ENCODE measurements around the gene ENKD1.
"Not testable (repeated sequence)": the region's sequence is repeated elsewhere in the genome, so short reads cannot be mapped to it uniquely, and the experiment has no call there.

ENKD1 gene

DNA sequence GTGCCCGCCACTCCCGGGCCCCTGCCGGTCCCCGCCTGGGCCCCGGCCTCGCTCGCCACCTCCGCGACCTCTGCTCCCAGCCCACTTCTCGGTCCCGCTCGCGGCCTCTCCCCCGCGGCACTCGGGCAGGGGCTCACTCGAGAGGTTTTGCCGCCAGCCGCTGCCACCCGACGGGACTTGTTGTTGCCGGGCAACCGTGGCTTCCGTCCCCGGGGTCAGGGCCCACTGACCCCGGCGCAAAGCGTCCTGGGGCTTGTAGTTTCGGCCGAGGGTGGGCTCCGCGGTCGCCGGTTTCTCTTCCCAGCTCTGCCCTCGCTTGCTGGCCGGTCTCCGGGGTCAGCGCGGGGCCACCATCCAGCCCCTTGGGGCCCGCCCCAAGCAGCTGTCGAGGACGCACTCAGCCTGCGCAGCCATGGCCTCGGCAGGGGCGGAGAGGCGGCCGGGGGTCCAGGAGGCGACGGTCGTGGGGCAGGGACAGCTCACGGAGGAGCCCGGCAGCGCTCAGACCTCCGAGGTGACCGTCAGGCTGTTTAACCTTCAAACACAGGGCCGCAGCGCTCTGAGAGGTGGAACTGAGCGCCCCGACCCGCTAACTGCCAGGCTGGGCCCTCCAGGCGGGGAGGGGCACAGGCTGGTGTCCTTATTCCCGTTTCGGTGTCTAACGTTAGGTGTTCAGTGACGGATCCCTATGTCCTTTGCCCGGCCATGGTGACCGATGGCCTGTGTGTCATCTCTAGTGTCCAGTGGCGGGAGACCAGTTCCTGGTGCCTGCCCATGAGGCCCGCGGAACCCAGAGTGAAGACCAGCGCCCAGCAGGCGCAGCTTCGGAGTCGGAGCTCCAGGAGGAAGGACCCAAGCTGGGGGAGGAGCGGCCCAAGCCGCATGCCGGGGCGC lies at the start of gene ENKD1, which contains the start of gene C16orf86:
TSS of gene ENKD1 (minus strand) at position 192 of the 894 bp plus-strand sequence. CDS start 308 bp downstream, outside the sequence.
TSS of gene C16orf86 (plus strand) at position 256 of the 894 bp plus-strand sequence. CDS start at position 413, 157 bp downstream.
- DNase-seq (ENCODE audit: low spot score) = peak; percentile 86

GRCh38 chr16:67716097-67716496 lies 49.5 kb upstream of the ENKD1 start:
- no peak for DNase-seq (ENCODE audit: low spot score)

GRCh38 chr16:67714522-67714921 lies 48.0 kb upstream of the ENKD1 start:
- no peak for DNase-seq (ENCODE audit: low spot score)

DNA sequence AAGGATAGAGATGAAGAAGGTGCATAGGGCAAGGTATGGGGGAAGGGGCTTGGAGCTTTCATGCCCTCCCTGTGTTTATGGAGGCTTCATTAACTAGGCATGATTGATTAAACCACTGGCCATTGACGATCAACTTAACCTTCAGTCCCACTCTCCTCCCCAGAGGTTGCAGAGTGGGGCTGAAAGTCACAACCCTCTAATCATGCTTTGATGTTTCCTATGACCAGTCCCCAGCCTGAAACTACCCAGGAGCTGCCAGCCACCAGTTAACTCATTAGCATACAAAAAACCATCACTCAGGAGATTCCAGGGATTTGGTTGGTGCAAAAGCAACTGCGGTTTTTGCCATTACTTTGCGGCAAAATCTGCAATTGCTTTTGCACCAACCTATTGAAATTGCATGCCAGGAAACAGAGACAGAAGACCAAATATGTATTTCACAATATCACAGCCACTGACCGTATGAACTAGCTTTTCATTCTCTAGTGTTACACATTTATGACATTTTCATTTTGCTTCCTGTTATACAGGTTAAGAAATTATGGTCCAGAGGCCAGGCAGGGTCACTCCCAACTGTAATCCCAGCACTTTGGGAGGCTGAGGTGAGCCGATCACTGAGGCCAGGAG lies 47.2 kb upstream of the ENKD1 start:
- no peak for DNase-seq (ENCODE audit: low spot score)

GRCh38 chr16:67710607-67711006 lies 44.1 kb upstream of the ENKD1 start:
- DNase-seq (ENCODE audit: low spot score) = no peak

- DNase-seq (ENCODE audit: low spot score) = no peak
Measured at GRCh38 chr16:67709050-67709449, 42.5 kb upstream of the ENKD1 start.

DNA sequence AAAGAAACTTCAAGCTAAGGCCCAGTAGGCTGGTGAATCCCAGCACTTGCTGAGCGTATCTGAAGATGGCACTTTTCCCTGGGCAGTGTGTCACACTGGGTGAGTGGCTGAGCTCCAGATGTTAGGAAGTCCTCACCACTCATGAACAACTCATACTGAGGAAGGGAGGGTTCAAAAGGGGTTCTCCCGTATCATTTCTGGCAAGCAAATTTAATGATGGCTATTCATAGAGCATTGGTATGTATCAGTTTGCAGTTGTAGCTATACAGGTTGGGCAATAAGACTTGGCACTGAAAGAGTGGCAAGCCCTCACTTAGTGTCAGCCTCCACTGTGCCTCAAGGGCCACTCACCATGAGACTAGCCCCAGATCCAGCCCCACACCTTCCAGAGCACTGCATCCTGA lies 41.8 kb upstream of the ENKD1 start:
- DNase-seq (ENCODE audit: low spot score) = peak; percentile 57

DNA sequence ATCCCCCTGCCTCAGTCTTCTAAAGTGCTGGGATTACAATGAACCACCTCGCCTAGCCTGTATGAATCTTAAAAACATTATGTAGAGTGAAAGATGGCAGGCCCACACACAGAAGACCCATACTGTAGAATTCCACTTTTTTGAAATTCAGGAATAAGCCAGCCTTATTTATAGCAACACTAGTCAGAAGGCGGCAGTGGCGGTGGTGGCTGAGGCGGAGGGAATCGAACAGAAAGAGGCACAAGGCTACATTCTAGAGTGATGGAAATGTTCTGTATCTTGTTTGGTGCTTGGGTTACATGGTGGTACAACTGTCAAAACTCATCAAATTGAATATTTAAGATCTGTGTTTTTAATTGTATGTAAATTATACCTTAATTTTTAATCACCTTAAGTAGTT lies 41.2 kb upstream of the ENKD1 start:
- no peak for DNase-seq (ENCODE audit: low spot score)

DNA sequence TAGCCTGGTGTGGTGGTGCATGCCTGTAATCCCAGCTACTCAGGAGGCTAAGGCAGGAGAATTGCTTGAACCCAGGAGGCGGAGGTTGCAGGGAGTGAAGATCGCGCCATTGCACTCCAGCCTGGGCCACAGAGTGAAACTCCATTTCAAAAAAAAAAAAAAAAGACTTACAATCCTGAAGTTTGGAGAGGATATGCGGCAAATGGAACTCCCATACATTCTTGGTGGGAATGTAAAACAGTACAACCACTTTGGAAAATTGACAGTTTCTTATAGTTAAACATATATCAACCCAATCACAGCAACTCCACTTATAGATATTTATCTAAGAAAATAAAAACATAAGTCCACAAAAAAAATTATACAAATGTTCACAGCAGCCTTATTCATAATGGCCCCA lies 40.7 kb upstream of the ENKD1 start:
- no peak for DNase-seq (ENCODE audit: low spot score)

GRCh38 chr16:67704110-67704509 lies 37.6 kb upstream of the ENKD1 start:
- no peak for DNase-seq (ENCODE audit: low spot score)

- no peak for DNase-seq (ENCODE audit: low spot score)
Measured at GRCh38 chr16:67703626-67704025, 37.1 kb upstream of the ENKD1 start.

- no peak for DNase-seq (ENCODE audit: low spot score)
Measured at GRCh38 chr16:67702130-67702529, 35.6 kb upstream of the ENKD1 start.

- DNase-seq (ENCODE audit: low spot score) = no peak
Measured at GRCh38 chr16:67701420-67701819, 34.9 kb upstream of the ENKD1 start.

GRCh38 chr16:67699265-67699664 lies 32.7 kb upstream of the ENKD1 start:
- no peak for DNase-seq (ENCODE audit: low spot score)

DNA sequence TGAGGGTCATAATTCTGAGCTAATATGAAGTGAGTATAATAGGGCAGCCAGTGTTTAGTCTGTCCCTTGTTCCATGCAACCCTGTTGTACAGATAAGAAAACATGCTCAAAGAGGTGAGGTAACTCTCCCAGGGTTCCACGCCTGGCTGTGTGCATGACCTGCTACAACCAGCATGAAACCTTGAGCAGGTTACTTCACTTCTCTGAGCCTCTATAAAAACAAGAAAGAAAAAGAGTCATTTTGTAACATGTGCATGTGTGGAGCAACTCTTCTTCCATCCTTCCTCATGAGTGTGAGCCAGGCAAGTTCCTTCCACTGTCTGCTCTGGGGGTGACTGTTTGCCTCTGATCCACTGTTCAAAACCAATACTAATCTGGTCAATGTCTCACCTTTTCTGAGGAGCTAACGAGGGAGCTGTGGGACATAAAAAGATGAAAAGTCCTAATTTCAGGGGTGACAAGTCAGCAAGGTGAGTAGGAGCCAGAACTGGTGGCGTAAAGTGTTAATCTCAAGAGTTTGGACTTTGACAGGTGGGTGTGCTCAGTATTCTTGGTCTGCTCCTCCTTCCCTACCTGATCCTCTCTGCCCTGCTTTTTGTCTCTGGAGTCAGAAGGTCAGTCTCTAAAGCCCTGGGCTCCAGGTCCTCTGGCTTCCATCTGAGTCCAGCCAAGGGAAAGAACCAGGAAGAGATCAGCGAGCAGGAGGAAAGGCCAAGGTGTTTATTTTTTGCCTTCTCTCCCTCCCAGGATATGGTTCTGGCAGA lies 31.1 kb upstream of the ENKD1 start:
- DNase-seq (ENCODE audit: low spot score) = no peak

DNA sequence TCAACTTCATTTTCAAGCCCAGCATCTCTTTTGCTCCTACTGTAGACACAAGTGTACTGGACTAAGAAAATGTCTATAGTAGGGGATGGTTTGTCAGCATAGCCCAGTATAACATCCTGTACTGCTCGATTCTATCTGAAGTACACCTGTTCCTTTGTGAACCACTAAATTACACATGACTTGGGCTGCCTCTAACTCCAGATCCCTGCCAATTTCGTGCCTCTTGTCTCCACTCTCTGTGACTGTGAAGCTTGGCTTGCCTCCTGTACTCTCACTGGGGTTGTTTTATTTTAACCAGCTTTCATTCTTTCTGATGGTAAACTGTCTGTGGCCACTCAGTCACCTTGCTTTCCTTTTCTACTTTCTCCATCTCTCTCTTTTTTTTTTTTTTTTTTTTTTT lies 28.1 kb upstream of the ENKD1 start:
- no peak for DNase-seq (ENCODE audit: low spot score)

- DNase-seq (ENCODE audit: low spot score) = not testable (repeated sequence)
Measured at GRCh38 chr16:67693517-67694285, 27.2 kb upstream of the ENKD1 start.

DNA sequence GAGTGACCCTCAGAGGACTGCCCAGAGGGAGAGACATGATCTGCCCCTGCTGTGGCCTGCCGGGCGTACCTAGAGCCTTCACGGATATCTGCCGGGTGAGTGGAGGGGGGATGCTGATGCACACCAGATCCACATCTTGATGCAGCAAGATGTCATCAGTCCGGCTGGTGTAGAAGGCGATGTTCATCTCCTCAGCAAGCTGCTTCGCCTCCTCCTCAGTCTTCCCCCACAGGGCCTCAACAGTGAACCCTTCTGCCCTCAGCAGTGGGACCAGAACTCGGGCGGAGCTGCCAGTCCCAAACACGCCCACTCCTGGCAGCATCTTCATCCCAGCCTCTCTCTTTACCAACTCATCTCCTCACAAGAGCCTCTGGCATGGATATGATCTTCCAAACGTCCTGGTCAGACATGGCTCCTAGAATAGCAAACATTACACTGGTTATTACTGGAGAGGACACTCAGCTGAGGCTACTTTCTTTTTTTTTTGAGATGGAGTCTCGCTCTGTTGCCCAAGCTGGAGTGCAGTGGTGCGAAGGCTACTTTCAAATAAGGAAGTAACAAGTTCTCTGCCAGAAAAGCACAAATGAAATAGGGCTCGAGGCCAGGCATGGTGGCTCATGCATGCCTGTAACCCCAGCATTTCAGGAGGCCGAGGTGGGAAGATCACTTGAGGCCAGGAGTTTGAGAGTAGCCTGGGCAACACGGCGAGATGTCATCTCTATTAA lies 19.0 kb upstream of the ENKD1 start:
- DNase-seq (ENCODE audit: low spot score) = no peak

- DNase-seq (ENCODE audit: low spot score) = no peak
Measured at GRCh38 chr16:67683767-67684166, 17.2 kb upstream of the ENKD1 start.

DNA sequence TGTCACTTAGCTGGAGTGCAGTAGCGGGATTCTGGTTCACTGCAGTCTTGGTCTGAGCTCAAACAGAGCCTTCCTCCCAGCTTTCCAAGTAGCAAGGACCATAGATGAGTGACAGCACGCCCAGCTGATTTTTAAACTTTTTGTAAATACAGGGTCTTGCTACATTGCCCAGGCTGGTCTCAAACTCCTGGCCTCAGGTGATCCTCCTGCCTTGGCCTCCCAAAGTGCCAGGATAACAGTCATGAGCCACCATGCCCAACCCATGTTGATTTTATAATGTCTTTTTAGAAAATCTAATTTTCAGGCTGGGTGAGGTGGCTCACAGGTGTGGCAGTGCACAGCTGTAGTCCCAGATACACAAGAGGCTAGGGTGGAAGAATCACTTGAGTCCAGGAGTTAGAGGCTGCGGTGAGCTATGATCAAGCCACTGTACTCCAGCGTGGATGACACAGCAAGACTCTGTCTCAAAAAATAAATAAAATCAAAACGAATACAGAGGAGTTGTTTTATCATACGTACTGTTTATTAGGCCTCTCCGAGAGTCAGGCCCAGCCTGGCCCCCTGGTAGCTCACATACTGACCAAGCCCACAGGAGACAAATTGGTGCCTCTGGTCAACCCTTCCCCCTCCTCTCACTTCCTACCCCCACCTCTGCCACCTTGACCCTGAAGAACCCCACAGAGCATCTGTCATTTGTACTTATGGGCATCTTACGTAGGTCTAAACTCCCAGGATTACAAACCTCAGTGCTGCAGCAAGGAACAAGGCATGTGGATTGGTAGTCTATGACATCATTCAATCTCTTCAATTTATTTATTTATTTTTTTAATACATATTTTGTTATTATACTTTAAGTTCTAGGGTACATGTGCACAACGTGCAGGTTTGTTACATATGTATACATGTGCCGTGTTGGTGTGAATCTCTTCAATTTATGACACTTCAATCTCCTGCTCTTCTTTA lies 13.7 kb upstream of the ENKD1 start:
- DNase-seq (ENCODE audit: low spot score) = no peak
